A204.1 (cell line): ENCODE data around the gene SPINK1.
"Not testable (repeated sequence)": the region's sequence is repeated elsewhere in the genome, so short reads cannot be mapped to it uniquely, and the experiment has no call there.

Experiments
- FAIRE-seq: peaks from 2 replicates; lab custom pipeline; 2012; peaks lifted over from hg19 to GRCh38; lab: Jason Lieb, UNC

SPINK1 gene

DNA sequence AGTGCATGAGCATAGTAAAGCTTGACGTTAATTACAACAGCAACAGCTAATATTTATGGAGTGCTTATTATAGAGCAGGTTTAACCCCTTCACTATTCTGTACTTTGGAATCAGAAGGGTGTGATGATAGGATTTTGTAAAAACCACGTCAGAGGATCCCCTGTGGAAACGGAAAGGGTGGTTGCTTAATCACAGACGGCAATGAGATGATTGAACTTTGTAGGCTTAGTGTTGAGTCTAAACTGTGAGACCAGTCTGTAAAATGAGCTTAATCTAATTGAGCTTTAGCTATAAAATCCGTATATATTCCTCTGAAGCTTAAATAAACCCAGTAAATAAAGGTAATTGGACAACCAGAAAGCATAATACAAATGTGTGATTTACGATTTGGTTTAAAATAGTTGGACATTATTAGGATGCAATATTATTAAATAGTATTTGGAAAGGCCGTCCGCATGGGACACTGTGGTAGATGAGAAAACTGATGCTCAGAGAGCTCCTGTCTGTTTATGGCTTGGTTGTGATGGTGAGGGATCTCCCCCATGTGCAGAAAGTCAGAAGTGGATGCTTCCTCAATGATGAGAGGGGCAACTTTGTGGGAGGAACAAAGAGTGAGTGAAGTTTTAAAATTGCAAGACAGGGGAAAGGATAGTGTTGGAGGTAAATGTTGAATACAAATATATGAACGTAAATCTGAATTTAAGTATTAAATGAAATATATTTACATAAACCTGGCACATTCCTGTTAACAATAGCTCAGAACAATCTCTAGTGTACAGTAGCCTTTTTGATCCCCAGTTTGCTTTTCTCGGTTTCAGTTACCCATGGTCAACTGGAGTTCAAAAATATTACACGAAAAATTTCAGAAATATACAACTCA lies 23.7 kb upstream of the SPINK1 start:
- no peak for FAIRE-seq

DNA sequence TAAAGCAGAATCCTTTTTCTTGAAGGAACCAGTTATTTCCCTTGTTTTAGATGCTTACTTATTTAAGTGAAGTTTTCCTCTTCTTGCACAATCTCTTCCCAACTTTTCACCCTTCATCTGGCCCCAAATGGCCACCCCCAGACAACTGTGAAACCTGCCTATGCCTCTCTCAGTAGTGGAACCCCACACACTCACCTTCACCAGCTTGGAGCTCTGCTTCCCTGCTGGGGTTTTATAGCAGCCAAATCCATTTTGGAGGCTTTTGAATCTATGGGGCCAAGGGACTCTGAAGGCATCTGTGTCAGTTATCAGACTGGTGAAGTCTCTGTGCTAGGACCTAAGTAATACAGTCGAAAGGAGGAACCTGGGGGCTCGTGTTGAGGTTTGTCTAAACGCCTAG lies 22.9 kb upstream of the SPINK1 start:
- no peak for FAIRE-seq

DNA sequence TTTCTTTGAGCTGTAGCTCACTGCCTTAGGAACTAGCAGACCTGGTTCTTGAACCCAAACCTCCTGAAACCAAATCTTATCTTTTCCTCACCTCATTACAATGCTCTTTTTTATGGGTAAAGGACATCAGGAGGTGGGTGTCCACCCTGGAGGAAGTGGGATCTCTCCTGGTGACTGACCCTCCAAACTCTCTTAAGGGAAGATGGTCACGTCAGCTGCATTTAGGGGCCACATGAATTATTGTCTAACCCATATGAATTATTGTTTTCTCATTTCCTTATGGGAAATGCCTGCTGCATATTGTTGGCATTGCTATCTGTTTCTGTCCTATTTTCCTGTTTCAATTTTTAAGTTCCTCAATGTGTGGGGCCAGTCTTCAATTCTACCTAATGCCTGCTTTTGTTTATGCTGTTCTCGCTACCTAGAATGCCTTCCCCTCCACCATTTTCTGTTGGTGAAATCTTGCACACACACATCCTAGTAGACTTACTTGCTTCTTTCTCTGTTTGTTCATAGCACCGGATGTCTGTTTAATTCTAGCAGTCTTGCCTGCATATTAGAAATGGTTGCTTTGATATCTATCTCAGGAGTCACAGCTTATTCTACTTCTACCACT lies 22.0 kb upstream of the SPINK1 start:
- no peak for FAIRE-seq

DNA sequence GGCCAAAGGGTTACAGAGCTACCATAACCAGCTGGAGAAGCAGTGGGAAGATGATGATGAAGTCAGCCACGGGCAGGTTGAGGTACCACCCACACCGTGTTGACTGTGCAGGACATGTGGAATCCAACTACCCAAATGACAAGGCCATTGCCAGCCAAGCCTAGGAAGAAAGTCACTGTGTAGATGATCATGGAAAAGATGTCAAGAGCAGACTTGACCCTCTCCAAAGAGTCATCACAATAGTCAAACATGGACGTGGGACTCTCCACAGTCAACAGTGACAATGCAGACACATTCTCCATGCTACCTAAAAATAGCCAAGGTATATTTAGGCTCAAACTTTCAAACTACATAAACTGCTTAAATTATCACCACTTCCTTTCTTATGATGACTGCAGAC lies 20.9 kb upstream of the SPINK1 start:
- no peak for FAIRE-seq

DNA sequence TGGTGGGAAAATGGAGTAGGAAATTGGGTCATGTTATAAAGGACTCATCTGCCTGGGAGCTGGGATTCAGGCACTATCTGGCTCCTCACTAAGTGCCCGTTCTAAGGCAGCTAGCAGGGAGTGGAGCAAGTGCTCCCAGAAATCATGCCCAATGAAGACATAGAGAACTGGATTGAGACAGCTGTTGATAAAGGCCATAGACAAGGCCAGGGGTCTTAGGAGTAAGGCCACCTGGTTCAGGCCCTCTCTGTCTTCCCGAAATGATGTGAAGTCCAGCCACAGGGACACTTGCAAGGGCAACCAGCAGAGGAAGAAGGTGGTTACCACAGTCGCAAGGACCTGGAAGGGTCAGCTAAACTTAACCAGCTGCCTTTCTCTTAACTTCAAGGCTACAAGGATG lies 20.1 kb upstream of the SPINK1 start:
- no peak for FAIRE-seq

DNA sequence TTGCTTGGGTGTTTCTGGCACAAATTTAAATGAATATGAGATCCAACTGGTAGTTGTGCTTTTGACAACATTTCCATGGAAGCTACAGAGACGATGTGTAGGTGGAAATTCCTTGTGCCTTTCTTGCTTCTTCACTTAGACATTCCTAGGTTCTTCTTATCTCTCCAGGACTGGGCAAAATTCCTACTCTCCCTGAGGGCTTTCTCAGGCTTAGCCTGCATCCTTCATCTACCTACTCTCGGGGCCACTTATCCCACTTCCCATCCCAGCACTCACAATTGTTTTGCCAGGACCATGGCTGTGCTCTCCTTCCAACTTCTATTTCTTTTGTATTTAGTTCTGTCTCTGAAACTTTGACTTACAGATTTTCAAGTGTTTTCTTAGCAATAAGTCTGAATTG lies 17.8 kb upstream of the SPINK1 start:
- FAIRE-seq = no peak

DNA sequence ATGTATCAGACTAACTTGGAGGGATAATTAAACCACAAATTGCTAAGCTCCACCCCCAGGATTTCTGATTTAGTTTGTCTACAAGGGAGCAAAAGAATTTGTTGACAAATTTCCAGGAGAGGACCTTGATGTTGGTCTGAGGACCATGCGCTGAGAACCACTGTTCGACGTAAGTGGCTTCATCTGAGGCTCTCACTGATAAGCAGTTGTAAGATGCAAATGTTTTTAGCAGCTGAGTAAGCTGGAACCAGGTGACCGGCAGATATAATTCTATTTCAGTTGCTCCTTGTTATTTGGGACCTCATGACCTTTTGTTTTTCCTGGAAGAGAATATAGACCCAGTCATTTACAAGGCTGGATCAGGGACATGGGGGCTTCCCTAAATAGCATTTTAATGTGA lies 14.1 kb upstream of the SPINK1 start:
- no peak for FAIRE-seq

DNA sequence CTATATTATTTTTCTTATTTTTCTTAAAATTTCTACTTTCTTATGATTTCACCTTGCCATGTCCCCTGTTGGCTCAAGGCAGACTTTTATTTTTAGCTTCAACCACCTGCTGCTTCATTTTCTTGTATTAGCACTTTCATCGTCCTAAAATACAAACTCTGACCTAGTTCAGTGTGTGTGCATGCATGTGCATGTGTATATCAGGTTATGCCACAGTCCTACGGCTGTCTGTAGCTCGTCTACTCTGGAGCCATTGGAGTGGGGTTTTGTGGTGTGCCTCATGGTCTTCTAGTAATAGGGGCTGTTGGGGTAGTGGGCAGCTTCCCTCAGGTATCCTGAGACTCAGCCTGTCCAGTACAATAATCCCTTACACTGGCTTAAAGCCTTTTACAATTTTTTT lies 13.4 kb upstream of the SPINK1 start:
- no peak for FAIRE-seq

DNA sequence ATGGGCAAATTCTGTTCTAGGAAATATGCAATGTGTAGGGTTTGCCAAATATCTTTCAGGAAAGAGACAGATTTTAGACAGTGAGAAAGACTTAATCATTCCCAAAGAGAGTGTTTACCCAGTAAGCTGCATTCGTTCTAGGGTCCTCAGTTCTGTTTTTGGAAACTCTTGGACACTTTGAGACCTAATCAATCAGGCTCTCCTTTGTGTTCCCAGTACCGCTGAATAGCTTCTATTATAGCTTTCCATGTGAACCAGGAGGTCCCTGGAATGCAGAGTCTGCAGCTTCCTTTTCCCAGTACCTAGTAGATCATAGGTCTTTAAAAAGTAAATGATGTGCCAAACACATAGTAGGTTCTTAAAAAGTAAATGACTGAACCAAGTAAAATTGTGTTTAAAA lies 11.4 kb upstream of the SPINK1 start:
- FAIRE-seq = no peak

DNA sequence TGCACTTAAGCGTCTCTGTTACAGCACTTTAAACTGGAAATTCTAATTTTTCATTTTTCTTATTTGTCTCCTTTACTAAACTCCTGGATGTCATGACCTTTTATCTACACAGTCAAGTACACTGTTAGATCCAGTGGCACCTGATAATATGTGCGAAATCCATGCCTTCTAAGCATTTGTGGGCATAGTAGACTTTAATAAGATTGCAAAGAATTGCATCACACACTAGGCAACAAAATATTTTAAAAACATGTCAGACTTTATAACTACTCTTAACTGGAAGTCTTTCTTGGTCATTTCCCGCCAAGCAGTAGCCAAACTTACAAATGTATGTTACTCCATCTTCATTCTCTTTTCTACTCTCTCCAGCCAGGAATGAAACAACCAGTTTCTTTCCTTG lies 5.0 kb upstream of the SPINK1 start:
- FAIRE-seq = no peak

DNA sequence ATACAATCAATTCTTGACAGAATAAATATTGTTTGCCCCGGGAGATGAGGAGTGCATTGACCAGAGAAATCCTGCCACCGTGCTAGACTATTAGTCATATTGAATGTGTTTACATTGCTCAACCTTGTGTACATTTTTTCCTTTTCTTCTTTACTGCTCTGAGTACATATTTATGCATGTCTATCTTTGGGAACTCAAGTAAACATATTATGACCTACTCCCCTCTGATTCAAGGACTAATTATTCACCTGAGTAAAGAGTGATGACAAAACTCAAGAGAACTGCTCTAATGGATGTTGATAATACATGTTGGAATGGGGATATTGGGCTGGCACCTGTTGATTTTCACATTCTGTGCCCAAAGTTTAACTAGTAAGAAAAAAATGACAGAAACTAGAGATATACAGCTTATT lies 3.9 kb upstream of the SPINK1 start:
- no peak for FAIRE-seq

DNA sequence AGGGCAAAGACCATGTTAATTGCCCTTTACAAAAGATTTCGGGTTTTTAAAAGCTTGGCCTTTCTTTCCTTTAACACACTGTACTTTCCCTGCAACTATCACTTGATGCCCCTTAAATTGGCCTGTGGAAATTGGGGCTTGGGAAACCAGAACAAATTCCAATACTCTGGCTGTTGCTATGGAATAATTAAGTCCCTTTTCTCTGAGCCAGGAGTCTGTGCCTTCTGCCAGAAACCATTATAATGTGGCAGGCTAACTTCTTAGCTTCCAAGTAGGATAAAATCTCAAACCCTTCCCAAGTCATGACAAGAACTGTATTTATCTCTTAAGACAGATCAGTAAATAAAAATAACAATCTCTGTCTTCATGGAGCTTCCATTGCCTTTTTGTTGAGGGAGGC lies 1.1 kb upstream of the SPINK1 start:
- FAIRE-seq = no peak

DNA sequence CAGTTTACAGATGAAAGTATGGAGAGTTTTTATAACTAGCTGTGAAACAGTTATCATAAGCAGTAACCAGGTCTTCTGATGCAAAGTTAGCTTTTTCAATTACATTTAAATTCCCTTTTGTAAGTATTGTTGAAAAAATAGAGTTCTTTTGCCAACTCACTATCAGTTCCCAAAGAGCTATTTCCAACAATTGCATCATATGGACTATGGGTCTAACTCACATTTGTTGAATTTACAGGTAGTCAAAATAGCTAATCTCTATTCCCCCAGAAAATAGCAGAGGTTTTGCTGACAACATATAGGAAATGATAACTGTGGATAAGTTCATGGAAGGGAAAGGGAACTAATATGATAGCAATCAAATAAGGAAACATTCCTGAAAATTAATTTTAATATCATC lies 1.4 kb downstream of the SPINK1 start:
- FAIRE-seq = no peak

DNA sequence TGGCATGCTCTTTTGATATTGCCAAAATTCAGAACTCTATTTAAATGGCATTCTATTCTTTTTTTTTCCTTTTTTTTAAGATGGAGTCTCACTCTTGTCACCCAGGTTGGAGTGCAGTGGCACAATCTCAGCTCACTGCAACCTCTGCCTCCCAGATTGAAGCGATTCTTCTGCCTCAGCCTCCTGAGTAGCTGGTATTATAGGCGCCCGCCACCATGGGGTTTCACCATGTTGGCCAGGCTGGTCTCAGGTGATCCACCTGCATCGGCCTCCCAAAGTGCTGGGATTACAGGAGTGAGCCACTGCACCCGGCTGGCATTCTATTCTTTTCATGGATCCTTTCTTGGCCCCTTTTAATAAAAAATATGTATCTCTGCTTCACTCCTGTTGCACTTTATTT lies 4.5 kb downstream of the SPINK1 start:
- FAIRE-seq = not testable (repeated sequence)

DNA sequence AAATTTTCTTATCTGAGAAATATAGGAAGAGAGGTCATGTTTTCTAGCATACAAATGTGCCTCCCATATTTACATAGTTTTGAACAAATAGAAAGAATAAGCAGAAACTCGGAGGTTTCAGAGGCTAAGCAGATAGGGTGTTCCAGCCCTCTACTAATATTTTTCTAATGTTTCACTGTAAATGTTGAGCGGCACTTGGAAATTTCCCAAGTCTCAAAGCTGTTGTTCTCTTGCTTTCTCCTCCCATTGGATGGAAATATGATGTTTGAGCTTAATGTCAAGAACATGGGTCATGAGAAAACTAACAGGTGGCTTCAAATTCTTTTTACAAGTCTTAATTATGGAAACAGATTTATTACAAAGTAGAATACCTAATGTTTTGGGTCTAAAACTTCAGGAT lies 5.1 kb downstream of the SPINK1 start:
- FAIRE-seq = no peak

DNA sequence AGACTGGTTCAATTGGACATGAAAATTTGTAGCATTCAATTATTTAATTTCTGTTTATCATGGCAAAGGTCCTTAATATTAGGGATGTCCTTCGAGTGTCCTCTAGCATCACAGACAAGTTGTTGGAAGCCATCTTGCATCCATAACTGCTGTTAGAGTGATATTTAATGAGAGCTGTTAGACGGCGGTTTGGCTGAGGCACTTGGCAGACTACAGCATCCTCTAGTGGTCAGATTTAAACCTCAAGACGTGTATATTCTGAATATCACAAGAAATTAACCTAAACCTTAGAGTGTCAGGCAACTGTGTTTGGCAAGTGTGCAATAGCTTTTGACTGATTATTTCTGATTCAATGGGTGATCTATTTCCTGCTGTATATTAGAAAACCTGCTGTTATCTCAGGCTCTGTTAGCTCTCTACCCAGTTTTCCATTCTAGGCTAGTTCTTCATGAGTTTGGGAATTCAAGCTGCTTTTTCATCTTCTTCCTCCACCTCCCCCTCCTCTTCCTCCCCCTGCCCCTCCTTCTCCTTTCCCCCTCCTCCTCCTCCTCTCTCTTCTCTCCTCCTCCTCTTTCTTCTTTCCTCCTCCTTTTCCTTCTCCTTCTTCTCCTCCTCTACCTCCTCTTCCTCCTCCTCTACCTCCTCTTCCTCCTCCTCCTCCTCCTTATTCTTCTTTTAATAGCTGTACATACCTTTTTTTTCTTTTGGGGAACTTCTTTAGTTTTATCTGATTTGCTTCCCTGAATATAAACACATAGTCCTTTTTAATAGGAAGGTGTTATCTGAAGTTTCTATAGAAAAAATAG lies 8.6 kb downstream of the SPINK1 start:
- no peak for FAIRE-seq

DNA sequence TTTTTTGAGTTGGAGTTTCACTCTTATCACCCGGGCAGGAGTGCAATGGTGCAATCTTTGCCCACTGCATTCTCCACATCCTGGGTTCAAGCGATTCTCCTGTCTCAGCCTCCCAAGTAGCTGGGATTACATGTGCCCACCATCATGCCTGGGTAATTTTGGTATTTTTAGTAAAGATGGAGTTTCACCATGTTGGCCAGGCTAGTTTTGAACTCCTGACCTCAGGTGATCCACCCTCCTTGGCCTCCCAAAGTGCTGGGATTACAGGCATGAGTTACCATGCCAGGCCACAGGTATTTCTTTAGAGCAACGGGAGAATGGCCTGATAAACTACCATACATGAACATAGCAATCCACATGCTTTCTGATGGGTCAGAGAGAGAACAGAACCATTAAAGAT lies 9.2 kb downstream of the SPINK1 start:
- not testable (repeated sequence) for FAIRE-seq

DNA sequence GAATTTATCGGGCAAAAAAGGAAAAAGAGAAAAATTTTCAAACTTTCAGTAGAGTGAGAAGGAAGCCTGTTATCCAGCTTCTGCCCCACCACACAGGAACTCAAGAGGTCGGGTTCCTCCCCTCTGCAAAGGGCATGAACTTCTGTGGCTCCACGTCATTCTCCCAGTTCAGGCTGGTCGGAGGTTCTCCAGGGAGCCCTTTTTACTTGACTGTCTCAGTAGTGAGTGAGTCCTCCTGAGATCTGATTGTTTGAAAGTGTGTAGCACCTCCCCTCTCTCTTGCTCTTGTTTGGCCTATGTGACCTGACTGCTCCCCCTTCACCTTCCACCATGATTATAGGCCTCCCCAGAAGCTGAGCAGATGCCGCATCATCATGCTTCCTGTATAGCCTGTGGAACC lies 9.7 kb downstream of the SPINK1 start:
- no peak for FAIRE-seq

DNA sequence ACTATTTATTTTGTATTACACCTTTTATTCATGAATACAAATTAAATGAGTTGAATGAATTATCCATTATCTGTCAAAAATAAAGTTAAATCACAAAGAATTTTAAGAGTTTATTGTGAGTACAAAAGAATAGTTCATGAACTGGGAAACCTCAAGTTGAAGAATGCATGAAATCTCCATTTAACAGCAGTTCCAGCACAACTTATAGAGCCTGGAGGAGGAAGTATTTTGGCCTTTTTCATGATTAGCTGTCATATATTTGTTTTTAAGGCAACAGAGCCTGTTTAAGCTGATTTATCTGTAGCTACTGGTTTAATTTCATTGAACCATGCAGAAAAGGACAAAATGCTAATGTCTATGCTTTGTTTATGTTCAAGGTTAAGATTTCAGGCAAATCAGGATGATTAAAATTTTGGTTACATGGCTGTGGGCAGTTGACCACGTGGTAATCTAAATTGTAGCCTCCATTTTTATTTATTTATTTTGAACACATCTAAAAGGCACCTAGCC lies 12.2 kb downstream of the SPINK1 start:
- no peak for FAIRE-seq

DNA sequence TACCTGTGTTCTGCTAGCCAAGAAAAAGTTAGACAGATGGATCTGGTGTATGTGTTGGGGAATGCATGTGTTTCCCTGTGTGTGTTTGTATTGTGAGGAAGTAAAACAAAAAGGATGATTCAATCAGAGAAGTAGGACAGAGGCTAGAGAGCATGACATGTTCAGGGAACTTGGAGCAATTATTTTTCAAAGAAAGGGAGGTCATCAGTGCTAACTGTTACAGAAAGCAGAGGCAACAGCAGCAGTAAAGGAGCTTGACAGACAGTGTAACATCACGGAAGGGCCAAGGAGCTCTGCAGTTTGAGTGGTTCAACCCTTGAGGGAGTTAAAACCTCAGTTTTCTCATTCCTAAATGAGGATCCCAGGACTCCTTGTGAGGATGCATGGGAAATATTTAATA lies 13.2 kb downstream of the SPINK1 start:
- FAIRE-seq = no peak

DNA sequence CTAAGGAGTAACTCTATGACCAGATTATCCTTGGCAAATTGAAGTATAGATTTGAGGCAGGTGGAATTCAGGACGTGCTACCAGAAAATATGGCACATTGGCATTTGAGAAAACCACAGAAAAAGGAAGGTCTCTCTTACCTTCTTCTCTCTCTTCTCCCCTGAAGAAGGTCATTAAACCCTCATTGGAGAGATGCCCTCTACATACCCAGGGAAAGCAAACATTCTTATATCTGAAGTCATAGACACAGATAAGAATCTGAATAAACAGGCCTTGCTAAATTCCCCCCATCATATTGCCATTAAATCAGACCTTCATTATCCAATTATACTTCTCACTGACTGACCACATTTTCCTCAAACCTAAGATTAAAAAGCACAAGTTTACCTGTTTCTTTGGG lies 17.8 kb downstream of the SPINK1 start:
- FAIRE-seq = no peak

DNA sequence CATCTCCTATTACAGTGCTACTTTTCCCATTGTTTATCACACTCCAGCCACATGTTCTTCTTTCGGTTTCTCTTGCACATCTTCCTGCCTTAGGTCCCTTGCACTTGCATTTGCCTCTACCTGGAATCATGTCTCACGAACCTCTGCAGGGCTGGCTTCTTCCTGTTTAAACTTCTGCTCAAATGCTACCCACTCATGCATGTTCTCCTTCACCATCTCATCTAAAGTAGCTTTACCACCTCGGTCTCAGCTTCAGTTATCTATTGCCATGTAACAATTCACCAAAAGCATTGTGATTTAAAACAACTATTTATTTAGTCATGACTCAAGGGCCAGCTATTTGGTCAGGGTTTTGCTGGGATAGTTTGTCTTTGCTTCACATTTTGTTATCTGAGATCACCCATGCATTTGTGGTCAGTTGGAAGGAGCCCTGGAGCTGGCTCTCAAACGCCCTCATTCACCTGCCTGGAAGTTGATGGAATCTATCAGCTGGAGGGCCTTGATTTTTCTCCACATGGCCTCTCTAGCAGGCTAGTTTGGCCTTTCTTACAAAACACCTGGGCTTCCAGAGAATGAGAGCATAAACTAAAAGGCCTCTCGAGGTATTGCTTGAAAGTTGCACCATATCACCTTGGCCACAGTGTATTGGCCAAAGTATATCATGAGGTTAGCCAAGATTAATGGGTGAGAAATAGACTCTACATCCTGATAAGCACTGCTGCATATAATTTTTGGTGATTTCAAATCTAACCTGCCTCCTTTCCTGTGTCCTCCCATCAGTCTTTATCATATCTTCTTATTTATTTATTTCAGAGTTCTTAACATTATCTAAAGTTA lies 21.4 kb downstream of the SPINK1 start:
- no peak for FAIRE-seq
